ENCODE data around the gene ENTHD1.
A peak's percentile ranks its signal among the peaks of the same experiment; 100 is the strongest.

The ENTHD1 gene

GRCh38 chr22:39731481-39731880 lies 162.1 kb downstream of the ENTHD1 start:
- no peak for DNase-seq

GRCh38 chr22:39729141-39729934 lies 164.2 kb downstream of the ENTHD1 start:
- DNase-seq: no peak

GRCh38 chr22:39728236-39728860 lies 165.2 kb downstream of the ENTHD1 start:
- DNase-seq: no peak

- DNase-seq: peak; percentile 6
Measured at GRCh38 chr22:39727541-39727940, 166.0 kb downstream of the ENTHD1 start.

GRCh38 chr22:39725351-39726035 lies 168.1 kb downstream of the ENTHD1 start:
- DNase-seq: no peak

GRCh38 chr22:39724857-39725256 lies 168.7 kb downstream of the ENTHD1 start:
- no peak for DNase-seq

GRCh38 chr22:39724390-39724789 lies 169.2 kb downstream of the ENTHD1 start:
- no peak for DNase-seq

- no peak for DNase-seq
Measured at GRCh38 chr22:39723899-39724351, 169.6 kb downstream of the ENTHD1 start.

- DNase-seq: no peak
Measured at GRCh38 chr22:39723463-39723862, 170.1 kb downstream of the ENTHD1 start.

GRCh38 chr22:39722501-39722900 lies 171.1 kb downstream of the ENTHD1 start:
- DNase-seq: no peak

GRCh38 chr22:39722032-39722325 lies 171.6 kb downstream of the ENTHD1 start:
- DNase-seq: no peak

- DNase-seq: no peak
Measured at GRCh38 chr22:39721206-39722031, 172.1 kb downstream of the ENTHD1 start.

GRCh38 chr22:39719559-39720450 lies 173.8 kb downstream of the ENTHD1 start:
- DNase-seq: no peak

GRCh38 chr22:39718921-39719475 lies 174.6 kb downstream of the ENTHD1 start:
- DNase-seq: no peak

GRCh38 chr22:39718206-39718605 lies 175.4 kb downstream of the ENTHD1 start:
- no peak for DNase-seq

GRCh38 chr22:39717099-39717498 lies 176.5 kb downstream of the ENTHD1 start:
- no peak for DNase-seq

GRCh38 chr22:39716534-39716933 lies 177.0 kb downstream of the ENTHD1 start:
- no peak for DNase-seq

GRCh38 chr22:39715778-39716495 lies 177.6 kb downstream of the ENTHD1 start:
- DNase-seq: no peak

- no peak for DNase-seq
Measured at GRCh38 chr22:39714321-39714720, 179.2 kb downstream of the ENTHD1 start.

GRCh38 chr22:39713799-39714290 lies 179.7 kb downstream of the ENTHD1 start:
- DNase-seq: no peak

All from fibroblast of skin of scalp (primary cell).